Stomach (tissue), 4 donors: ENCODE measurements around the gene ARFGEF3.

Source experiments
- CTCF ChIP-seq, 7 experiments: fragments of 450-650 bp in 4 of 7; fragments of 200-600 bp in 3 of 7; sonication (generic) in 3 of 7; IDR thresholded peaks; one replicate each; pipeline ENCODE4 v1.5.1; 2016 to 2019; ENCODE audit warnings: antibody characterized with exemption in 7 of 7, control low read depth in 2 of 7, mild to moderate bottlenecking in 1 of 7
- EP300 ChIP-seq: sonication (generic); formaldehyde crosslinking; IDR thresholded peaks from one replicate; pipeline ENCODE4 v1.6.1; 2017; ENCODE audit warnings: antibody characterized with exemption
- POLR2A ChIP-seq, 4 donors: fragments of 450-650 bp; IDR thresholded peaks; one replicate each; pipeline ENCODE4 v1.6.1; 2016; ENCODE audit warnings: antibody characterized with exemption in 4 of 4, control low read depth in 2 of 4, mild to moderate bottlenecking in 1 of 4, moderate library complexity in 1 of 4

DNA sequence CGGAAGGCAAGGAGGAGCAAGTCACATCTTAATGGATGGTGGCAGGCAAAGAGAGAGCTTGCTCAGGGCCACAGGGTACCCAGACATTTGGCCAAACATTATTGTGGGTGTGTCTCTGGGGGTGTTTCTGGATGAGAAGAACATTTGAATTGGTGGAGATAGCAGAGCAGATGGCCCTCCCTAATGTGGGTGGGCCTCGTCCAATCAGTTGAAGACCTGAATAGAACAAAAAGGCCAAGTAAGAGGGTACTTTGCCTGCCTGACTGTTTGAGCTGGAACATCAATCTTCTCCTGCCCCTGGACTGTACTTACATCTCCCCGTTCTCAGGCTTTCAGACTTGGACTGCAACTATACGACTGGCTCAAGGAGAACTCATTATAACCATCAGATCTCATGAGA, 160.2 kb downstream of the ARFGEF3 start:
- TF ChIP-seq POLR2A (IDR thresholded peaks at IDR 0.05), result no peak
- no peak for TF ChIP-seq EP300
- no peak for TF ChIP-seq CTCF (IDR thresholded peaks at IDR 0.05)
